Measurements from ENCODE around the gene GAP43. TPM values are rescaled to one million over a fixed set of nuclear protein-coding genes. Genes with fewer than 3 reads are reported as not detected.

GAP43 gene
- total and polyA plus RNA-seq, 4 donors: 144 to 608 (median 379) TPM

DNA sequence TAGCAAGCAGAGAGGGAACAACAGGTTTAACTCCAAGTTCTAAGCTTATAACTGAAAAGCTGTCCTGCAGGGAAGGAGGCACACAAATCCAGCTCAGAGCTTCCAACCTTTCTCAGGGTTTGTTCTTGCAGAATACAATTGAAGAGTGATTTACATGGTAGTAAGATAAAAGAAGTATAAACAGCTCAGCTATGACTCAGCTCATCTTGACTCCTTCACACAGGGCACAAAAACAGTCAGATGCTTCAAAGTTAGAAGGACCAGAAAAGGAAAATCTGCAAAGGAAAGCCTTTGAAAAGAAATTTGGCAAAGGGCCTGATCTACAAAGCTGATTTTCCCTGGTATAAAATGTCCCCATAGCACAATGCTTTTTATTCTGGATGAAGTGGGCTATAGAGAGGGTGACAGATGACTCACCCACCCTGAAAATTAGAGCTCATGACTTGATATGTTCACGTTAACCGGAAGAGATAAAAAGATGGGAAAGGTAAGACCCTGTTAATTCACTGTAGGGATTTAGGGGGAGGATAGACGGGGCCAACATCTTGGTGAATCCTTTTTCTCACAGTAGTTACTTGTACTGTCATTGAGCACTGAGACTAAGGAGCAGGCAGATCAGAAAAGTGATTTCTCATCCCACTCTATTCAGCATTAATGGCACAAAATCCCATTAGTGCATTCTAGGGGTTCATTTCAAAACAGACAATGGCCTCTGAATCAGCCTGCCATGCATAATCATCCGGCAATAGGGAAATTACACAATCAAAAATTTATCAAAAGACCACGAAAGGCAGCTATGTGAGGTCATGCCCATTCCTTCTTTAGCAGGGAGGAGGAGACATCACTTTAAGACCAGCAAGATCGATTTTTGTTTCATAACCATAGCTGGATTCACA lies 143.5 kb downstream of the GAP43 start:
- Histone ChIP-seq H3K27ac (ENCODE audit: low read depth, low read length) (no peak overlapping the region), H3K36me3 (ENCODE audit: control insufficient read depth, insufficient read depth, low read length) (no peaks in the 10 kb centered on the region), H3K27me3 (ENCODE audit: control insufficient read depth, insufficient read depth, low read length) (no peaks in the 10 kb centered on the region), H3K4me3 (ENCODE audit: low read depth, low read length) (no peak overlapping the region), H3K4me1 (ENCODE audit: control insufficient read depth, insufficient read depth, low read length) (no peaks in the 10 kb centered on the region), H3K9me3 (ENCODE audit: control insufficient read depth, insufficient read depth, low read length) (no peaks in the 10 kb centered on the region)
- no CpG with 5 or more reads among the region's 6 CpGs for WGBS (ENCODE audit: insufficient coverage)
- DNase-seq (ENCODE audit: low read depth in 4 of 6, low spot score in 6 of 6): peak in 2 of 6 donors; percentile 16 to 86

DNA sequence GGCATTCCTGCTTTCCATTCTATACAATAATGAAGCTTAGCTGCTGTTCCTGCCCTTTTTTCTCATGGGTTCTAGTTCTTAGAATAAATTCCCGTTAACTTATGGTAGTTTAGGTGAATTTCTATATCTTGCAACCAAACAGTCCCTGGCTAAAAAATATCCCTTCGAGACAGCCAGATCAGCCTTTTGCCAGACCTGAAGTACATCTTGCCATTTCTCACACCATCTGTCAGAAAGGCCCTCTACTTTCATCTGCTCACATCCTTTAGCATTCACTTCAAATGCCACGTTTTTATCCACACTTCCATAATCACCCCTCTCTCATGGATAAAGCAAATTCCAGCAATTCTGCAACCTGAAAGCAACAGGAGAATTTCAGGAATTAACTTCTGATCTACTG lies 145.4 kb downstream of the GAP43 start:
- Histone ChIP-seq H3K27ac (ENCODE audit: low read depth, low read length) (no peak overlapping the region), H3K4me1 (ENCODE audit: control insufficient read depth, insufficient read depth, low read length) (no peaks in the 10 kb centered on the region), H3K4me3 (ENCODE audit: low read depth, low read length) (no peak overlapping the region), H3K27me3 (ENCODE audit: control insufficient read depth, insufficient read depth, low read length) (no peaks in the 10 kb centered on the region), H3K9me3 (ENCODE audit: control insufficient read depth, insufficient read depth, low read length) (no peaks in the 10 kb centered on the region), H3K36me3 (ENCODE audit: control insufficient read depth, insufficient read depth, low read length) (no peaks in the 10 kb centered on the region)
- 100% methylated on average over 1 of the region's 3 CpGs for WGBS (ENCODE audit: insufficient coverage)
- no peak for DNase-seq (ENCODE audit: low read depth in 4 of 6, low spot score in 6 of 6)

Measured in spinal cord (tissue), 10 donors.